HG02763 (cell line): Measurements from ENCODE around the gene HOXB13.

Experiments used
- ATAC-seq: cut with Tn5 transposase; IDR thresholded peaks from one replicate; pipeline ENCODE4 v1.9.1; 2021; ENCODE audit warnings: mild to moderate bottlenecking, moderate library complexity; ENCODE audit not compliant: unreplicated experiment

Gene HOXB13

GRCh38 chr17:48748718-48749566 is 20.4 kb upstream of the HOXB13 start:
- ATAC-seq = no peak

- no peak for ATAC-seq
Observed at GRCh38 chr17:48747445-48748363, 19.2 kb upstream of the HOXB13 start.

- ATAC-seq = no peak
Observed at GRCh38 chr17:48746916-48747444, 18.4 kb upstream of the HOXB13 start.

- ATAC-seq = no peak
Observed at GRCh38 chr17:48745381-48746275, 17.1 kb upstream of the HOXB13 start.

GRCh38 chr17:48740537-48740936 is 12.0 kb upstream of the HOXB13 start:
- ATAC-seq = no peak

GRCh38 chr17:48738803-48739526 is 10.4 kb upstream of the HOXB13 start:
- no peak for ATAC-seq

GRCh38 chr17:48738424-48738802 is 9.9 kb upstream of the HOXB13 start:
- ATAC-seq = no peak

- no peak for ATAC-seq
Observed at GRCh38 chr17:48737330-48738043, 8.9 kb upstream of the HOXB13 start.

GRCh38 chr17:48735062-48735351 is 6.5 kb upstream of the HOXB13 start:
- no peak for ATAC-seq

- no peak for ATAC-seq
Observed at GRCh38 chr17:48734333-48735061, 5.9 kb upstream of the HOXB13 start.

GRCh38 chr17:48733632-48734328 is 5.2 kb upstream of the HOXB13 start:
- no peak for ATAC-seq

- no peak for ATAC-seq
Observed at GRCh38 chr17:48732688-48733629, 4.4 kb upstream of the HOXB13 start.

- no peak for ATAC-seq
Observed at GRCh38 chr17:48731355-48731754, 2.8 kb upstream of the HOXB13 start.

- ATAC-seq = no peak
Observed at GRCh38 chr17:48730240-48730550, 1.6 kb upstream of the HOXB13 start.

GRCh38 chr17:48729335-48730239 is 1.0 kb upstream of the HOXB13 start:
- ATAC-seq = no peak

GRCh38 chr17:48727415-48728175 is 955 bp downstream of the HOXB13 start:
- ATAC-seq = no peak
